Pancreas (tissue), 10 donors: ENCODE measurements around the gene VWA3A. TPM values are rescaled to one million over a fixed set of nuclear protein-coding genes. Genes with fewer than 3 reads are reported as not detected.
A peak's percentile ranks its signal among the peaks of the same experiment; 100 is the strongest.
"Not testable (repeated sequence)": the region's sequence is repeated elsewhere in the genome, so short reads cannot be mapped to it uniquely, and the experiment has no call there.

Experiments
- ATAC-seq, 4 donors: fragments of 200-7000 bp; cut with Tn5 transposase; one replicate each; pipeline versions ENCODE4 v1.8.0 to v1.9.1; 2020; ENCODE audit warnings: mild to moderate bottlenecking in 4 of 4, moderate library complexity in 4 of 4
- DNase-seq, 6 donors: peaks; one replicate each; pipeline ENCODE4 v3.0.0-alpha.2; 2020
- FAIRE-seq: peaks from 2 replicates; lab custom pipeline; 2012; peaks lifted over from hg19 to GRCh38; lab: Jason Lieb, UNC
- H3K27ac ChIP-seq, 4 donors: fragments of 200-600 bp; sonication (generic); 1 replicate in 3 of 4; 2 replicates in 1 of 4; pipeline versions ENCODE4 v1.5.0 to v1.8.0; 2020
- H3K27me3 ChIP-seq, 4 donors: fragments of 200-600 bp; one replicate each; pipeline ENCODE4 v1.8.0; 2021
- H3K36me3 ChIP-seq, 3 donors: fragments of 200-600 bp; sonication (generic) in 1 of 3; one replicate each; pipeline versions ENCODE4 v1.5.0 to v1.8.0; 2020 to 2021
- H3K4me1 ChIP-seq, 3 donors: fragments of 200-600 bp; one replicate each; pipeline ENCODE4 v1.8.0; 2021
- H3K4me3 ChIP-seq, 4 donors: fragments of 200-600 bp; sonication (generic) in 2 of 4; one replicate each; pipeline versions ENCODE4 v1.5.0 to v1.8.0; 2020 to 2021
- H3K9me3 ChIP-seq, 4 donors: fragments of 200-600 bp; one replicate each; pipeline ENCODE4 v1.8.0; 2021
- CTCF ChIP-seq, 4 donors: fragments of 200-600 bp; sonication (generic) in 3 of 4; IDR thresholded peaks; one replicate each; pipeline versions ENCODE4 v1.5.0 to v1.8.0; 2021; ENCODE audit warnings: antibody characterized with exemption in 4 of 4
- WGBS, 2 donors: extraction: QIAGEN DNeasy Blood & Tissue Kit; methylation state at CpG; one replicate each; pipeline ENCODE4 v1.1.7; 2013; 5-methylcytosine and 5-hydroxymethylcytosine counted together
- intact Hi-C, 3 donors: fragments of 100-400 bp; cut with DNase I; formaldehyde crosslinking; loops; one replicate each; pipeline versions ENCODE4 v1.11.1 to v1.14.2; 2022
- polyA plus RNA-seq, 2 donors: library from polyadenylated mRNA; stranded (reverse); fragments of 200-250 nt; gene quantifications; one replicate each; pipeline ENCODE4 v1.2.3, GENCODE V29; 2013
- total RNA-seq, 6 donors: library from RNA; stranded (reverse); fragmentation: NEBNext Ultra II Directional in 4 of 6; extraction: Animal tissue kit (Norgen Biotek cat#: 25700) in 4 of 6; gene quantifications; one replicate each; pipeline versions ENCODE4 v1.2.1 to v1.2.4, GENCODE V29; 2021 to 2023
- donor health status: healthy with polysubstance abuse.
- donor health status: DM: no; HTN: no; CAD: no; lungs with moderate emphysema.
- donor health status: DM: no; HTN: no; CAD: no.
- donor health status: control.
- donor health status: control.
- donor health status: Bipolar disorder and iron deficiency.
- donor health status: DM: yes; HTN: yes; CAD: no.
- donor health status: DM: no; HTN: no; CAD: no.
- donor health status: DM: no; HTN: no; CAD: no.
- donor health status: DM: yes; HTN: yes; CAD: no.

Gene VWA3A
- total and polyA plus RNA-seq, 8 donors = 0.06 to 0.24 (median 0.09) TPM; not detected in 3

- FAIRE-seq (no peak), ATAC-seq (peak in 3 of 4 donors; percentile 75 to 89 (median 84)), DNase-seq (no peak)
- Histone ChIP-seq H3K27ac (no peak overlapping the region), H3K4me1 (no peaks in the 10 kb centered on the region), H3K27me3 (no peaks in the 10 kb centered on the region), H3K9me3 (no peaks in the 10 kb centered on the region), H3K36me3 (no peaks in the 10 kb centered on the region), H3K4me3 (no peak overlapping the region)
- intact Hi-C loops = no loop called here
- WGBS, 2 donors = 37 to 54% methylated on average over 8 of the region's 8 CpGs
- TF ChIP-seq CTCF (IDR thresholded peaks at IDR 0.05) = peak in 3 of 4 donors; percentile 19 to 37 (median 35)
Measured at GRCh38 chr16:22098405-22099255, 6.3 kb downstream of the VWA3A start.

DNA sequence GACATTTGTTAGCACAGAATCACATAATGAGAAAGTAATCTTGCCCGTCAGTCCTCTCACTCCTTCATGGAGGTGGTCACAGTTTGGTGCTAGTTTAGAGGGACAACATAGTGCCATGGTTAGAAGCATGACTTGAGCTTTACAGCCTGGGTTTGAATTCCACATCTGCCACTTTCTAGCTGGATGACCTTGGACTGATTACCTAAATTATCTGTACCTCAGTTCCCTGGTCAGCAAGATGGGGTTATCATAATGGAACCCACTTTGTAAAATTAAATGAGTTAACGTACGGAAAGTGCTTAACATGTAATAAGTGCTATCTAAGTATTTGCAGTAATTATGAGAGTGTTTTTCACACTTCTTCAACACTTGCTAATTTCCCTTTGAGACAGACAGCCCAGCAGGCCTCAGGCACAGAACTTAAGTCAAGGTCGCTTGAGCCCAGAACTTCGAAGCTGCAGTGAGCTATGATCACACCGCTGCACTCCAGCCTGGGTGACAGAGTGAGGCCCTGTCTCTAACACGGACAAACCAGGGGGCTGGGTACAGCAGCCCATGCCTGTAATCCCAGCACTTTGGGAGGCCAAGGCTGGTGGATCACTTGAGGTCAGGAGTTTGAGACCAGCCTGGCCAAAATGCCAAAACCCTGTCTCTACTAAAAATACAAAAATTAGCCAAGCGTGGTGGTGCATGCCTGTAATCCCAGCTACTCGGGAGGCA lies 7.1 kb downstream of the VWA3A start:
- intact Hi-C loops = no loop called here
- Histone ChIP-seq H3K27me3 (no peaks in the 10 kb centered on the region), H3K4me1 (no peaks in the 10 kb centered on the region), H3K9me3 (no peaks in the 10 kb centered on the region), H3K36me3 (no peaks in the 10 kb centered on the region), H3K27ac (no peak overlapping the region), H3K4me3 (no peak overlapping the region)
- 70 to 72% methylated on average over 9 of the region's 9 CpGs for WGBS, 2 donors
- ATAC-seq (no peak), DNase-seq (no peak), FAIRE-seq (no peak)
- TF ChIP-seq CTCF (IDR thresholded peaks at IDR 0.05) = no peak

GRCh38 chr16:22103441-22103840 lies 11.1 kb downstream of the VWA3A start:
- DNase-seq (no peak), FAIRE-seq (no peak), ATAC-seq (no peak)
- Histone ChIP-seq H3K36me3 (no peaks in the 10 kb centered on the region), H3K4me3 (no peak overlapping the region), H3K27ac (no peak overlapping the region), H3K4me1 (no peaks in the 10 kb centered on the region), H3K27me3 (no peaks in the 10 kb centered on the region), H3K9me3 (no peaks in the 10 kb centered on the region)
- 89 to 92% methylated on average over 1 of the region's 1 CpG for WGBS, 2 donors
- intact Hi-C loops = no loop called here
- no peak for TF ChIP-seq CTCF (IDR thresholded peaks at IDR 0.05)

DNA sequence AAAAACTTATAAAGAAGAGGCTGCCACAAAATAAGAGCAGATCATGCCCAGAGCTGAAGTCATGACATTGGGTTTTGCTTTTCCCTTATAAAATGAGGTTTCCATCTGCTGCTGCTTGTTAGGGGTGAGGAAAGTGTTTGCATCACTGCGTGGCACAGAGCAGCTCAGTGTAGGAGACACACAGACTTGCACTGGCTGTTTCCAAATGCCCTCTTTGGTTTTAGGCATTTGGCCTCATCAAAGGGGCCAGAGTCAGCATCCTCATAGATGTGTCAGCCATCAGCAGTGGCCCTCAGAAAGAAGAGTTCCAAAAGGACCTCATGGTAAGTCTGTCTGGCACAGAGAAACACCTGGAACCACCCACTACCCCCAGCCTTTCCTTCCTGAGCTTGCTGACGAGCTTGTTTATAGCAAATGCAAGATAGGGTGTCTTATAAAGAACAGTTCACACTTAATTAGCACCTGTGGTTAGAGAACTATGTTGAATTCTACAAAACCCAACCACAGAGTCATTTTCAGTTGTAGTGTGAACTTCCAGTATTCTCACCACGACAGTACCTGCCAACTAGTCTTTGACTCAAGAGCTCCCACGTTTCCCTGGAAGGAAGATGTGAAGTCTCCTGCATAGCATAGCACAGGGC lies 17.0 kb downstream of the VWA3A start:
- no peak for DNase-seq
- intact Hi-C loops = no loop called here
- ATAC-seq = no peak
- H3K36me3 ChIP-seq = no peaks in the 10 kb centered on the region
- TF ChIP-seq CTCF (IDR thresholded peaks at IDR 0.05) = no peak
- WGBS, 2 donors = 43 to 57% methylated on average over 4 of the region's 4 CpGs
- no peak overlapping the region for H3K27ac ChIP-seq
- H3K4me1 ChIP-seq = no peaks in the 10 kb centered on the region
- no peaks in the 10 kb centered on the region for H3K27me3 ChIP-seq
- H3K9me3 ChIP-seq = no peaks in the 10 kb centered on the region
- FAIRE-seq = no peak
- H3K4me3 ChIP-seq = no peak overlapping the region

DNA sequence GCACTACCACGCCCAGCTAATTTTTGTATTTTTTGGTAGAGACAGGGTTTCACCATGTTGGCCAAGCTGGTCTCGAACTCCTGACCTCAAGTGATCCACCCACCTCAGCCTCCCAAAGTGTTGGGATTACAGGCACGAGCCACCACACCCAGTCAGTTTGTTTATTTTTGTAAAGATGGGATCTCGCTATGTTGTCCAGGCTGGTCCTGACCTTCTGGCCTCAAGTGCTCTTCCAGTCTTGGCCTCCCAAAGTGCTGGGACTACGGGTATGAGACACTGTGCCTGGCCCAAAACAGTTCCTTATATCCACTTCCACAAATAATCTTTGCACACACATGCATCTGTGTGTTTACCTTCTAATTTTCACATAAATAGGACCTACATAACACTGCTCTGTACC lies 19.3 kb downstream of the VWA3A start:
- WGBS, 2 donors = 66 to 78% methylated on average over 5 of the region's 5 CpGs
- H3K27me3 ChIP-seq, ATAC-seq, H3K27ac ChIP-seq, H3K36me3 ChIP-seq, H3K4me1 ChIP-seq, H3K9me3 ChIP-seq, intact Hi-C loops, H3K4me3 ChIP-seq, DNase-seq, FAIRE-seq: not testable (repeated sequence)
